HepG2 (cell line): ENCODE data around the gene KL. TPM values are rescaled to one million over a fixed set of nuclear protein-coding genes. Genes with fewer than 3 reads are reported as not detected.

ENCODE experiments used
- ATAC-seq: fragments of 200-7000 bp; cut with Tn5 transposase; 3 replicates; pipeline ENCODE4 v1.9.1; 2020; ENCODE audit warnings: mild to moderate bottlenecking, moderate library complexity
- BruUV-seq: library from RNA; stranded (reverse); fragments of 400-500 nt; replicated peaks from 2 replicates; lab custom pipeline; 2021; lab: Mats Ljungman, UMichigan
- CTCF ChIA-PET: fragments of 300-600 bp; formaldehyde crosslinking; extraction: SDS; loops from one replicate; lab custom pipeline; 2021; ENCODE audit warnings: low total read pairs, inconsistent platforms, low intra/inter-chr PET ratio; lab: Yijun Ruan, JAX
- POLR2A ChIA-PET: fragments of 350-600 bp; sonication (Branson Sonifier 250); formaldehyde crosslinking; loops from one replicate; lab custom pipeline; 2020; ENCODE audit warnings: antibody characterized with exemption, inconsistent platforms; lab: Yijun Ruan, JAX
- DNase-seq: peaks from one replicate; pipeline ENCODE4 v3.0.0-alpha.2; 2015; ENCODE audit warnings: low spot score
- FAIRE-seq: peaks from 3 replicates; lab custom pipeline; 2011; peaks lifted over from hg19 to GRCh38; lab: Jason Lieb, UNC
- H2AFZ ChIP-seq: one replicate; pipeline ENCODE4 v1.6.1; 2011; ENCODE audit warnings: low read length, inconsistent platforms
- H3K27ac ChIP-seq: fragments of 300-600 bp; 3 replicates; pipeline ENCODE4 v1.8.0; 2011; ENCODE audit warnings: mixed run types, mild to moderate bottlenecking, mixed read lengths, low read length, inconsistent platforms; ENCODE audit not compliant: insufficient read depth; ENCODE audit errors: extremely low read length
- H3K27me3 ChIP-seq, 2 experiments: fragments of 200-600 bp in 1 of 2; 2 replicates in 1 of 2; 3 replicates in 1 of 2; pipeline versions ENCODE4 v1.6.0 to v1.8.0; 2011; ENCODE audit warnings: low read length in 2 of 2, mild to moderate bottlenecking in 2 of 2, moderate library complexity in 2 of 2, inconsistent platforms in 1 of 2; ENCODE audit not compliant: insufficient read depth in 2 of 2, control insufficient read depth in 1 of 2
- H3K36me3 ChIP-seq, 2 experiments: fragments of 200-600 bp in 1 of 2; replicated peaks in 1 of 2; 2 replicates in 1 of 2; 3 replicates in 1 of 2; pipeline versions ENCODE4 v1.5.1 to v1.8.0; 2011; ENCODE audit warnings: low read length in 2 of 2, inconsistent platforms in 1 of 2; ENCODE audit not compliant: insufficient read depth in 2 of 2, control insufficient read depth in 1 of 2
- H3K4me1 ChIP-seq: 2 replicates; pipeline ENCODE4 v1.5.1; 2012; ENCODE audit warnings: low read length, inconsistent platforms; ENCODE audit not compliant: insufficient read depth
- H3K4me2 ChIP-seq: 2 replicates; pipeline ENCODE4 v1.6.0; 2011; ENCODE audit warnings: low read depth, low read length, inconsistent platforms
- H3K4me3 ChIP-seq, 3 experiments: fragments of 200-600 bp in 1 of 3; sonication (generic), shearing (Covaris generic) in 1 of 3; replicated peaks in 1 of 3; 2 replicates each; pipeline ENCODE4 v1.5.1; 2011 to 2016; ENCODE audit warnings: low read length in 3 of 3, inconsistent platforms in 2 of 3, low read depth in 2 of 3, mild to moderate bottlenecking in 2 of 3, control low read depth in 1 of 3, mixed read lengths in 1 of 3; ENCODE audit not compliant: insufficient read depth in 1 of 3
- H3K79me2 ChIP-seq: one replicate; pipeline ENCODE4 v1.6.1; 2011; ENCODE audit warnings: low read length, inconsistent platforms; ENCODE audit not compliant: insufficient read depth
- H3K9ac ChIP-seq: 2 replicates; pipeline ENCODE4 v1.6.0; 2011; ENCODE audit warnings: mild to moderate bottlenecking, low read depth, low read length, inconsistent platforms; ENCODE audit not compliant: insufficient read depth
- H3K9me3 ChIP-seq: 2 replicates; pipeline ENCODE4 v1.5.1; 2012; ENCODE audit warnings: mild to moderate bottlenecking, low read length
- H4K20me1 ChIP-seq: 2 replicates; pipeline ENCODE4 v1.6.0; 2011; ENCODE audit warnings: inconsistent platforms, mild to moderate bottlenecking, low read length, moderate library complexity; ENCODE audit not compliant: insufficient read depth
- CEBPB ChIP-seq: IDR thresholded peaks from 2 replicates; pipeline ENCODE4 v1.6.1; 2011; ENCODE audit warnings: low read depth, low read length, improper control_type of control experiment, borderline replicate concordance
- DR1 ChIP-seq: sonication (generic); formaldehyde crosslinking; IDR thresholded peaks from 2 replicates; pipeline ENCODE4 v1.8.0; 2021; ENCODE audit warnings: mild to moderate bottlenecking, missing genetic modification reagents, inconsistent platforms
- DZIP1 ChIP-seq: sonication (generic); formaldehyde crosslinking; IDR thresholded peaks from 2 replicates; pipeline ENCODE4 v1.5.0; 2020; ENCODE audit warnings: mild to moderate bottlenecking, missing genetic modification reagents
- EP300 ChIP-seq, 3 experiments: sonication (generic) in 1 of 3; formaldehyde crosslinking in 1 of 3; IDR thresholded peaks; 2 replicates each; pipeline versions ENCODE4 v1.5.1 to v1.6.1; 2011 to 2020; ENCODE audit warnings: low read depth in 2 of 3, low read length in 2 of 3, borderline replicate concordance in 1 of 3, improper control_type of control experiment in 1 of 3, mild to moderate bottlenecking in 1 of 3, missing genetic modification reagents in 1 of 3, moderate library complexity in 1 of 3
- EZH2 ChIP-seq: conservative IDR thresholded peaks from 2 replicates; pipeline ENCODE4 v1.6.1; 2012; ENCODE audit warnings: mild to moderate bottlenecking, low read depth, low read length, moderate library complexity
- HMGA1 ChIP-seq: sonication (generic); formaldehyde crosslinking; conservative IDR thresholded peaks from 2 replicates; pipeline ENCODE4 v1.4.0; 2020; ENCODE audit warnings: missing genetic modification reagents
- RFX1 ChIP-seq: fragments of 450-650 bp; IDR thresholded peaks from 2 replicates; pipeline ENCODE4 v1.6.1; 2017
- RFXAP ChIP-seq: sonication (generic); formaldehyde crosslinking; IDR thresholded peaks from 2 replicates; pipeline ENCODE4 v1.4.0; 2020; ENCODE audit warnings: missing genetic modification reagents, borderline replicate concordance
- ZNF446 ChIP-seq: sonication (generic); formaldehyde crosslinking; IDR thresholded peaks from 2 replicates; pipeline ENCODE4 v1.5.0; 2020; ENCODE audit warnings: mild to moderate bottlenecking, missing genetic modification reagents
- ZNF556 ChIP-seq: sonication (generic); formaldehyde crosslinking; IDR thresholded peaks from 2 replicates; pipeline ENCODE4 v1.4.0; 2020; ENCODE audit warnings: mild to moderate bottlenecking, missing genetic modification reagents, borderline replicate concordance
- ZNF646 ChIP-seq: sonication (generic); formaldehyde crosslinking; IDR thresholded peaks from 2 replicates; pipeline ENCODE4 v1.9.0; 2021; ENCODE audit warnings: mild to moderate bottlenecking, missing genetic modification reagents
- ZNF652 ChIP-seq: IDR thresholded peaks from 2 replicates; pipeline ENCODE4 v1.6.1; 2016; ENCODE audit warnings: low read depth, borderline replicate concordance
- WGBS: methylation state at CpG from one replicate; pipeline ENCODE4 v1.1.6; 2017; ENCODE audit warnings: low lambda C conversion rate; 5-methylcytosine and 5-hydroxymethylcytosine counted together
- in situ Hi-C: cut with HindIII; loops from 2 replicates; pipeline ENCODE4 v1.10.0; 2017; ENCODE audit warnings: low pct_unique_long_range_greater_than_20kb; ENCODE audit not compliant: extremely low pct_ligation_motif_present
- intact Hi-C: fragments of 100-400 bp; cut with micrococcal nuclease; formaldehyde crosslinking; loops from one replicate; pipeline ENCODE4 v1.10.0; 2022; ENCODE audit not compliant: unreplicated experiment
- polyA plus RNA-seq, 8 experiments: library from polyadenylated mRNA; depleted of rRNA in 3 of 8; stranded (reverse) in 7 of 8; unstranded in 1 of 8; fragments of >200 nt; fragmentation: Illumina TruSeq in 4 of 8; extraction: Trizol in 4 of 8; gene quantifications; 2 replicates each; pipeline versions ENCODE4 v1.2.1 to v1.2.3, GENCODE V29; 2011 to 2016; ENCODE audit warnings: low read depth in 4 of 8, missing spikeins in 1 of 8, mixed read lengths in 1 of 8; ENCODE audit not compliant: insufficient read depth in 1 of 8
- total RNA-seq, 5 experiments: library from RNA; depleted of rRNA; stranded (reverse); fragments of >200 nt; fragmentation: Illumina TruSeq; extraction: Trizol; gene quantifications; 2 replicates each; pipeline ENCODE4 v1.2.3, GENCODE V29; 2016; ENCODE audit warnings: low read depth in 1 of 5
- TF ChIP-seq, protein P1 (sequence below): IDR thresholded peaks from 2 replicates; pipeline ENCODE4 v1.6.1; 2016; ENCODE audit warnings: missing compliant biosample characterization, missing genetic modification reagents, borderline replicate concordance

KL gene
- total and polyA plus RNA-seq, 2 of the 13 experiments (the other 11 are each of a cell fraction or from before 2014, with no cell fraction given) = not detected

DNA sequence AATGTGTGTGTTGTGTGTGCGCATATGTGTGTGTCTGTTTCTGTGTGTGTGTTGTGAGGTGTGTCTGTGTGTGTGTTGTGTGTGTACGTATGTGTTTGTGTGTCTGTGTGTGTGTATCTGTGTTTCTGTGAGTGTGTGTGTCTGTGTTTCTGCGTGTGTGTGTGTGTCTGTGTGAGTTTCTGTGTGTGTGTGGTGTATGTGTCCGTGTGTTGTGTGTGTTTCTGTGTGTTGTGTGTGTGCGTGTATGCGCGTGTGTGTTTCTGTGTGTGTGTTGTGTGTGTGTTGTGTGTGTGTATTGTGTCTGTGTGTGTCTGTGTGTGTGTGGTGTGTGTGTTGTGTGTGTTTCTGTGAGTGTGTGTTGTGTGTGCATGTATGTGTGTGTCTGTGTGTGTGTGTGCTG, 38.9 kb upstream of the KL start (continued):
- TF ChIP-seq ZNF646 = peak; percentile 55; the same call in 1 of the 2 replicates

GRCh38 chr13:32978278-32978677, 37.9 kb upstream of the KL start:
- no peaks in the 10 kb centered on the region for H3K27me3 ChIP-seq
- FAIRE-seq (no peak), DNase-seq (no peak), ATAC-seq (no peak)
- no peaks in the 10 kb centered on the region for H4K20me1 ChIP-seq
- no peaks in the 10 kb centered on the region for H3K9me3 ChIP-seq
- intact Hi-C loops = no loop called here
- H3K4me2 ChIP-seq = no peak overlapping the region
- no peak overlapping the region for H3K4me3 ChIP-seq
- peaks cover 11% of the 10 kb centered on the region for H3K4me1 ChIP-seq
- no peaks in the 10 kb centered on the region for H3K36me3 ChIP-seq
- ChIA-PET CTCF (no interaction called here), POLR2A (no interaction called here)
- H3K27ac ChIP-seq = no peak overlapping the region
- no TSS peak for BruUV-seq
- in situ Hi-C loops = no loop called here
- WGBS = 20% methylated on average over 3 of the region's 4 CpGs
- no peak overlapping the region for H3K9ac ChIP-seq
- no peaks in the 10 kb centered on the region for H3K79me2 ChIP-seq
- H2AFZ ChIP-seq = no peak overlapping the region
- TF ChIP-seq EP300 (IDR thresholded peaks at IDR 0.05; ENCODE audit: low read depth in 2 of 2, low read length in 2 of 2) = no peak
- TF ChIP-seq EP300 (CRISPR knock-in tag; IDR thresholded peaks at IDR 0.05; ENCODE audit: borderline replicate concordance) = no peak
- TF ChIP-seq DR1 (CRISPR knock-in tag) = no peak
- TF ChIP-seq HMGA1 (CRISPR knock-in tag) = no peak
- no peak for TF ChIP-seq EZH2
- no peak for TF ChIP-seq RFXAP (CRISPR knock-in tag)
- no peak for TF ChIP-seq ZNF556
- no peak for TF ChIP-seq DZIP1 (CRISPR knock-in tag)
- TF ChIP-seq ZNF652 = no peak
- TF ChIP-seq ZNF446 (CRISPR knock-in tag) = no peak
- no peak for TF ChIP-seq RFX1
- TF ChIP-seq, protein P1, sequence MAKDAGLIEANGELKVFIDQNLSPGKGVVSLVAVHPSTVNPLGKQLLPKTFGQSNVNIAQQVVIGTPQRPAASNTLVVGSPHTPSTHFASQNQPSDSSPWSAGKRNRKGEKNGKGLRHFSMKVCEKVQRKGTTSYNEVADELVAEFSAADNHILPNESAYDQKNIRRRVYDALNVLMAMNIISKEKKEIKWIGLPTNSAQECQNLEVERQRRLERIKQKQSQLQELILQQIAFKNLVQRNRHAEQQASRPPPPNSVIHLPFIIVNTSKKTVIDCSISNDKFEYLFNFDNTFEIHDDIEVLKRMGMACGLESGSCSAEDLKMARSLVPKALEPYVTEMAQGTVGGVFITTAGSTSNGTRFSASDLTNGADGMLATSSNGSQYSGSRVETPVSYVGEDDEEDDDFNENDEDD (CRISPR knock-in tag) = no peak
- TF ChIP-seq CEBPB = no peak
